Fibroblast of lung (primary cell): ENCODE measurements around the gene FNDC5. TPM values are rescaled to one million over a fixed set of nuclear protein-coding genes. Genes with fewer than 3 reads are reported as not detected.

ENCODE experiments used
- DNase-seq, 2 donors: peaks; one replicate each; pipeline versions ENCODE4 v3.0.0 to v3.0.0-alpha.2; 2010; ENCODE audit warnings: low read depth in 2 of 2
- H2AFZ ChIP-seq: 2 replicates; pipeline ENCODE4 v1.5.1; 2012; ENCODE audit warnings: low read length, control low read depth, inconsistent platforms
- H3K27ac ChIP-seq: 2 replicates; pipeline ENCODE4 v1.5.1; 2011; ENCODE audit warnings: low read length, control low read depth; ENCODE audit not compliant: insufficient read depth
- H3K27me3 ChIP-seq: 2 replicates; pipeline ENCODE4 v1.5.1; 2011; ENCODE audit warnings: mild to moderate bottlenecking, low read length; ENCODE audit not compliant: control insufficient read depth, insufficient read depth
- H3K36me3 ChIP-seq: 2 replicates; pipeline ENCODE4 v1.5.1; 2011; ENCODE audit warnings: low read length; ENCODE audit not compliant: control insufficient read depth, insufficient read depth
- H3K4me1 ChIP-seq: 2 replicates; pipeline ENCODE4 v1.5.1; 2011; ENCODE audit warnings: low read length; ENCODE audit not compliant: control insufficient read depth, insufficient read depth; ENCODE audit errors: extremely low read depth
- H3K4me2 ChIP-seq: 2 replicates; pipeline ENCODE4 v1.5.1; 2011; ENCODE audit warnings: low read length, control low read depth; ENCODE audit not compliant: insufficient read depth; ENCODE audit errors: extremely low read depth
- H3K4me3 ChIP-seq, 4 experiments: fragments of 200-600 bp in 1 of 4; sonication (generic) in 1 of 4; replicated peaks in 1 of 4; 2 replicates each; pipeline ENCODE4 v1.5.1; 2011 to 2016; ENCODE audit warnings: low read length in 4 of 4, low read depth in 3 of 4, mild to moderate bottlenecking in 3 of 4, control low read depth in 2 of 4, inconsistent platforms in 1 of 4, mixed read lengths in 1 of 4; ENCODE audit not compliant: insufficient read depth in 1 of 4; ENCODE audit errors: control extremely low read depth in 1 of 4
- H3K79me2 ChIP-seq: 2 replicates; pipeline ENCODE4 v1.5.1; 2012; ENCODE audit warnings: mild to moderate bottlenecking, low read length, inconsistent platforms; ENCODE audit not compliant: control insufficient read depth, insufficient read depth
- H3K9ac ChIP-seq: 2 replicates; pipeline ENCODE4 v1.5.1; 2011; ENCODE audit warnings: mild to moderate bottlenecking, low read length, control low read depth; ENCODE audit not compliant: insufficient read depth
- H3K9me3 ChIP-seq: 2 replicates; pipeline ENCODE4 v1.5.1; 2012; ENCODE audit warnings: low read depth, low read length; ENCODE audit not compliant: control insufficient read depth, insufficient read depth
- H4K20me1 ChIP-seq: 2 replicates; pipeline ENCODE4 v1.5.1; 2011; ENCODE audit warnings: low read length; ENCODE audit not compliant: control insufficient read depth, insufficient read depth; ENCODE audit errors: extremely low read depth
- CTCF ChIP-seq, 2 donors: IDR thresholded peaks in 1 of 2; conservative IDR thresholded peaks in 1 of 2; 1 replicate in 1 of 2; 2 replicates in 1 of 2; pipeline ENCODE4 v1.5.1; 2011 to 2012; ENCODE audit warnings: low read length in 2 of 2, control low read depth in 1 of 2, inconsistent platforms in 1 of 2, low read depth in 1 of 2, mild to moderate bottlenecking in 1 of 2
- EZH2 ChIP-seq: IDR thresholded peaks from 2 replicates; pipeline ENCODE4 v1.5.1; 2012; ENCODE audit warnings: low read length, control low read depth, mild to moderate bottlenecking; ENCODE audit errors: missing control alignments
- polyA plus RNA-seq, 2 donors: library from polyadenylated mRNA; depleted of rRNA in 1 of 2; stranded (reverse) in 1 of 2; unstranded in 1 of 2; fragments of >200 nt; gene quantifications; 2 replicates each; pipeline ENCODE4 v1.2.1, GENCODE V29; 2011 to 2012; ENCODE audit warnings: missing spikeins in 1 of 2
- total RNA-seq: library from RNA; depleted of rRNA; stranded (reverse); fragments of >200 nt; gene quantifications from 2 replicates; pipeline ENCODE4 v1.2.1, GENCODE V29; 2014

The FNDC5 gene
- total and polyA plus RNA-seq, 2 donors (not counting 1 experiment from before 2014, with no cell fraction given) = 0.33 to 1.6 TPM

GRCh38 chr1:32897082-32898049 is 26.7 kb upstream of the FNDC5 start:
- H3K9me3 ChIP-seq = no peaks in the 10 kb centered on the region
- no peak overlapping the region for H2AFZ ChIP-seq
- no peaks in the 10 kb centered on the region for H3K79me2 ChIP-seq
- H4K20me1 ChIP-seq = no peaks in the 10 kb centered on the region
- no peak for DNase-seq
- no peak overlapping the region for H3K4me2 ChIP-seq
- no peaks in the 10 kb centered on the region for H3K36me3 ChIP-seq
- H3K4me1 ChIP-seq = no peaks in the 10 kb centered on the region
- no peak overlapping the region for H3K27ac ChIP-seq
- H3K27me3 ChIP-seq = peaks cover 1% of the 10 kb centered on the region
- H3K4me3 ChIP-seq = no peak overlapping the region
- TF ChIP-seq EZH2 (no peak), CTCF (conservative IDR thresholded peaks at IDR 0.05 in 1 of 2, IDR thresholded peaks at IDR 0.05 in 1 of 2; ENCODE audit: low read depth in 1 of 2, low read length in 2 of 2) (no peak)
- no peak overlapping the region for H3K9ac ChIP-seq

- no peaks in the 10 kb centered on the region for H3K4me1 ChIP-seq
- TF ChIP-seq EZH2 (no peak), CTCF (conservative IDR thresholded peaks at IDR 0.05 in 1 of 2, IDR thresholded peaks at IDR 0.05 in 1 of 2; ENCODE audit: low read depth in 1 of 2, low read length in 2 of 2) (no peak)
- H4K20me1 ChIP-seq = no peaks in the 10 kb centered on the region
- DNase-seq = no peak
- no peak overlapping the region for H2AFZ ChIP-seq
- H3K27me3 ChIP-seq = peaks cover 8% of the 10 kb centered on the region
- H3K4me3 ChIP-seq = no peak overlapping the region
- H3K36me3 ChIP-seq = no peaks in the 10 kb centered on the region
- H3K27ac ChIP-seq = no peak overlapping the region
- no peak overlapping the region for H3K4me2 ChIP-seq
- H3K9ac ChIP-seq = no peak overlapping the region
- H3K9me3 ChIP-seq = no peaks in the 10 kb centered on the region
- no peaks in the 10 kb centered on the region for H3K79me2 ChIP-seq
Measured at GRCh38 chr1:32896451-32896850, 25.7 kb upstream of the FNDC5 start.

- Histone ChIP-seq H3K9me3 (no peaks in the 10 kb centered on the region), H3K4me2 (no peak overlapping the region), H3K27me3 (peaks cover 8% of the 10 kb centered on the region), H3K4me3 (no peak overlapping the region), H3K27ac (no peak overlapping the region), H2AFZ (no peak overlapping the region), H4K20me1 (no peaks in the 10 kb centered on the region), H3K36me3 (no peaks in the 10 kb centered on the region), H3K9ac (no peak overlapping the region), H3K79me2 (no peaks in the 10 kb centered on the region), H3K4me1 (no peaks in the 10 kb centered on the region)
- no peak for DNase-seq
- TF ChIP-seq CTCF (conservative IDR thresholded peaks at IDR 0.05 in 1 of 2, IDR thresholded peaks at IDR 0.05 in 1 of 2; ENCODE audit: low read depth in 1 of 2, low read length in 2 of 2) = no peak
- TF ChIP-seq EZH2 = no peak
Measured at GRCh38 chr1:32895325-32896215, 24.9 kb upstream of the FNDC5 start.
